A673 (cell line): ENCODE data around the gene ESM1.

Source experiments
- EZH2 ChIP-seq: fragments of 200-600 bp; sonication (generic); IDR thresholded peaks from 2 replicates; pipeline ENCODE4 v1.6.1; 2017; ENCODE audit warnings: borderline replicate concordance, low read depth, mild to moderate bottlenecking, mixed read lengths, antibody characterized with exemption, low read length; ENCODE audit not compliant: poor library complexity, severe bottlenecking
- TF ChIP-seq, protein P1 (sequence below): fragments of 300-800, 200-600 bp; sonication (generic); conservative IDR thresholded peaks from 2 replicates; pipeline ENCODE4 v1.5.1; 2017; ENCODE audit warnings: low read depth, mild to moderate bottlenecking, antibody characterized with exemption, low read length, moderate library complexity, mixed read lengths

DNA sequence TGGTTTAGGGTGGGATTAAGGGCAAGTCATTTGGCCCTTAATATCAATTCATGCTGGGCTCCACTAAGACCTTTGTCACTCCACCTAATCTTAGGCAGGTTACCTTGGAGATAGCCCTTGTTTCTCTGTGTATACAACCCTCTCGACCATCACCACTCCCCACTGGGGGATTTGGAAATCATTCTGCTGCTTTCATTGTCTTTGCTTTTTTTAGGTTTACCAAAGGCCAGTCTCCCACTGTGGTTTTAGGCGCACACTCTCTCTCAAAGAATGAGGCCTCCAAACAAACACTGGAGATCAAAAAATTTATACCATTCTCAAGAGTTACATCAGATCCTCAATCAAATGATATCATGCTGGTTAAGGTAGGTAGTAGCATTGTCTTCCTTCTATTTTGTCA is 44.8 kb upstream of the ESM1 start:
- TF ChIP-seq, protein P1, sequence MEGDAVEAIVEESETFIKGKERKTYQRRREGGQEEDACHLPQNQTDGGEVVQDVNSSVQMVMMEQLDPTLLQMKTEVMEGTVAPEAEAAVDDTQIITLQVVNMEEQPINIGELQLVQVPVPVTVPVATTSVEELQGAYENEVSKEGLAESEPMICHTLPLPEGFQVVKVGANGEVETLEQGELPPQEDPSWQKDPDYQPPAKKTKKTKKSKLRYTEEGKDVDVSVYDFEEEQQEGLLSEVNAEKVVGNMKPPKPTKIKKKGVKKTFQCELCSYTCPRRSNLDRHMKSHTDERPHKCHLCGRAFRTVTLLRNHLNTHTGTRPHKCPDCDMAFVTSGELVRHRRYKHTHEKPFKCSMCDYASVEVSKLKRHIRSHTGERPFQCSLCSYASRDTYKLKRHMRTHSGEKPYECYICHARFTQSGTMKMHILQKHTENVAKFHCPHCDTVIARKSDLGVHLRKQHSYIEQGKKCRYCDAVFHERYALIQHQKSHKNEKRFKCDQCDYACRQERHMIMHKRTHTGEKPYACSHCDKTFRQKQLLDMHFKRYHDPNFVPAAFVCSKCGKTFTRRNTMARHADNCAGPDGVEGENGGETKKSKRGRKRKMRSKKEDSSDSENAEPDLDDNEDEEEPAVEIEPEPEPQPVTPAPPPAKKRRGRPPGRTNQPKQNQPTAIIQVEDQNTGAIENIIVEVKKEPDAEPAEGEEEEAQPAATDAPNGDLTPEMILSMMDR, result no peak
- TF ChIP-seq EZH2, result no peak
